Peyer's patch (tissue), 4 donors: ENCODE results near the gene ZNF304.

Experiments
- POLR2A ChIP-seq, 2 donors: fragments of 450-650 bp; IDR thresholded peaks; one replicate each; pipeline ENCODE4 v1.5.1; 2017; ENCODE audit warnings: antibody characterized with exemption in 2 of 2, mild to moderate bottlenecking in 2 of 2, moderate library complexity in 2 of 2
- TF ChIP-seq, protein P1 (sequence below), 6 experiments: fragments of 450-650 bp in 4 of 6; fragments of 200-600 bp in 2 of 6; sonication (generic) in 1 of 6; IDR thresholded peaks; one replicate each; pipeline ENCODE4 v1.5.1; 2017 to 2019; ENCODE audit warnings: antibody characterized with exemption in 6 of 6, mild to moderate bottlenecking in 3 of 6, moderate library complexity in 1 of 6

DNA sequence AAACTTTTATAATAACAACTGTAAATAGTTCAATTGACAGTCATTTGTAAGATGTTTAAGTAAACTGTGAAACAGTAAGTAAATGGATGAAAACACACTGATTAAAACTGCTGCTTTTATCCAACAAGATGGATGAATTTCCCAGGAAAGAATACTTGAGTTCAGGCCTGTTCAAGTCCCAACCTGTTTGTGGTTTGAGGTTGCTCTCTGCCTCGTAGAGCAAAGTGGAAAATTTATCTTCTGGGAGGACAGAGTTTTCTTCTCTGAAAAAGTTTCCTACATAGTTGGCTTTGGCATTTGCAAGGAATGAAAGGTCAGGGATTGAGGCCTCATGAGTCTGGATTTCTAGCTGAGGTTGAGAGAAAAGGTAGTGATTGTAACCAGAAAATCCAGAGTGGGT, 46.0 kb upstream of the ZNF304 start:
- TF ChIP-seq POLR2A (IDR thresholded peaks at IDR 0.05): no peak
- TF ChIP-seq, protein P1, sequence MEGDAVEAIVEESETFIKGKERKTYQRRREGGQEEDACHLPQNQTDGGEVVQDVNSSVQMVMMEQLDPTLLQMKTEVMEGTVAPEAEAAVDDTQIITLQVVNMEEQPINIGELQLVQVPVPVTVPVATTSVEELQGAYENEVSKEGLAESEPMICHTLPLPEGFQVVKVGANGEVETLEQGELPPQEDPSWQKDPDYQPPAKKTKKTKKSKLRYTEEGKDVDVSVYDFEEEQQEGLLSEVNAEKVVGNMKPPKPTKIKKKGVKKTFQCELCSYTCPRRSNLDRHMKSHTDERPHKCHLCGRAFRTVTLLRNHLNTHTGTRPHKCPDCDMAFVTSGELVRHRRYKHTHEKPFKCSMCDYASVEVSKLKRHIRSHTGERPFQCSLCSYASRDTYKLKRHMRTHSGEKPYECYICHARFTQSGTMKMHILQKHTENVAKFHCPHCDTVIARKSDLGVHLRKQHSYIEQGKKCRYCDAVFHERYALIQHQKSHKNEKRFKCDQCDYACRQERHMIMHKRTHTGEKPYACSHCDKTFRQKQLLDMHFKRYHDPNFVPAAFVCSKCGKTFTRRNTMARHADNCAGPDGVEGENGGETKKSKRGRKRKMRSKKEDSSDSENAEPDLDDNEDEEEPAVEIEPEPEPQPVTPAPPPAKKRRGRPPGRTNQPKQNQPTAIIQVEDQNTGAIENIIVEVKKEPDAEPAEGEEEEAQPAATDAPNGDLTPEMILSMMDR (IDR thresholded peaks at IDR 0.05): no peak
